ENCODE results near the gene ASB10. TPM values are rescaled to one million over a fixed set of nuclear protein-coding genes. Genes with fewer than 3 reads are reported as not detected.
A peak's percentile ranks its signal among the peaks of the same experiment; 100 is the strongest.

The ASB10 gene
- total and polyA plus RNA-seq, 2 of the 13 experiments (the other 11 are each of a cell fraction or from before 2014, with no cell fraction given) = not detected

DNA sequence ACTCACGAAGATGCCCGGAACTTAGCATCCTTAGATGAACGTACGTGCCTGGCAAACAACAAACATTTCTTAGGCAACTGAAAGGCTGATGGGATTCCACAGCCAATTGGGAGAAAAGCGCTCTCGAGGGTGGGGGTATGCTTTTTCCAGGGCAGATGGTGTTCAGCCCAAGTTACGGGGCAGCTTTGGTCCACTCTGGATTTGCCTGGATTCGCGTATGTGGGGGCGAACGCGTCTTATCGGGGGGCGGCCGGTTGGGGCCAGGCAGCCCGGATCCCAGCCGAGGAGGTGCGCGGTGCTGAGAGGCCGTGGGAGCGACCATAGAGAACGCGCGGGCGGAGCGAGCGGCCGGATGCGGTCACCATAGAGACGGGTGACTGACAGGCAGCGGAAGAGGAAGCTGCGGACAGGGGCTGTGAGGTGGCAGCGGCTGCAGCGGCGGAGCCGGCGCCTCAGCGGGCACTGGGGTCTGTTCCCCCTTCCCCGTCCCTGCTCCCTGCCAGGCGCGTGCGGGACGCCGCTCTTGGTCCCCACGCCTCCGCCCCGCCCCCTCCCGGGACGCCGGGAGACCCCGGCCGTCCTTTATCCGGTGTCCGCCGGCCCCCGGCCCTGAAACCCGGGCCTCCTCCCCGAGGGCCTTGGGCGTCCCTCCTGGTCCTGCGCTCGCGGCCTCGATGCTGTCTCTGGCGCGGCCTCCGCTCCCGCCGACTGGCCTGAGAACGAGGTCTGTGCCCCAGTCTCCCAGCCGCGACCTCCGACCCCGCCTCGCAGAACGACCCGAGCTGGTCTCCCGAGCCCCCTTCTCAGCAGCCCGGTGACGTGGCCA is 45.3 kb upstream of the ASB10 start, which contains the start of gene CHPF2 (continued):
- TF ChIP-seq, protein P1, sequence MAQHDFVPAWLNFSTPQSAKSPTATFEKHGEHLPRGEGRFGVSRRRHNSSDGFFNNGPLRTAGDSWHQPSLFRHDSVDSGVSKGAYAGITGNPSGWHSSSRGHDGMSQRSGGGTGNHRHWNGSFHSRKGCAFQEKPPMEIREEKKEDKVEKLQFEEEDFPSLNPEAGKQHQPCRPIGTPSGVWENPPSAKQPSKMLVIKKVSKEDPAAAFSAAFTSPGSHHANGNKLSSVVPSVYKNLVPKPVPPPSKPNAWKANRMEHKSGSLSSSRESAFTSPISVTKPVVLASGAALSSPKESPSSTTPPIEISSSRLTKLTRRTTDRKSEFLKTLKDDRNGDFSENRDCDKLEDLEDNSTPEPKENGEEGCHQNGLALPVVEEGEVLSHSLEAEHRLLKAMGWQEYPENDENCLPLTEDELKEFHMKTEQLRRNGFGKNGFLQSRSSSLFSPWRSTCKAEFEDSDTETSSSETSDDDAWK (CRISPR knock-in tag; IDR thresholded peaks at IDR 0.05) = no peak
- TF ChIP-seq, protein P2, sequence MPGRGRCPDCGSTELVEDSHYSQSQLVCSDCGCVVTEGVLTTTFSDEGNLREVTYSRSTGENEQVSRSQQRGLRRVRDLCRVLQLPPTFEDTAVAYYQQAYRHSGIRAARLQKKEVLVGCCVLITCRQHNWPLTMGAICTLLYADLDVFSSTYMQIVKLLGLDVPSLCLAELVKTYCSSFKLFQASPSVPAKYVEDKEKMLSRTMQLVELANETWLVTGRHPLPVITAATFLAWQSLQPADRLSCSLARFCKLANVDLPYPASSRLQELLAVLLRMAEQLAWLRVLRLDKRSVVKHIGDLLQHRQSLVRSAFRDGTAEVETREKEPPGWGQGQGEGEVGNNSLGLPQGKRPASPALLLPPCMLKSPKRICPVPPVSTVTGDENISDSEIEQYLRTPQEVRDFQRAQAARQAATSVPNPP (CRISPR knock-in tag; IDR thresholded peaks at IDR 0.05) = no peak
- TF ChIP-seq ZNF326 (CRISPR knock-in tag; IDR thresholded peaks at IDR 0.05; ENCODE audit: borderline replicate concordance) = no peak
- no peak for TF ChIP-seq ZNF75D (CRISPR knock-in tag; IDR thresholded peaks at IDR 0.05; ENCODE audit: borderline replicate concordance)
- TF ChIP-seq TAF1 (CRISPR knock-in tag; IDR thresholded peaks at IDR 0.05) = peak; percentile 82
- no peak for TF ChIP-seq GTF2F1 (IDR thresholded peaks at IDR 0.05; ENCODE audit: low read length)
- TF ChIP-seq, protein P3, sequence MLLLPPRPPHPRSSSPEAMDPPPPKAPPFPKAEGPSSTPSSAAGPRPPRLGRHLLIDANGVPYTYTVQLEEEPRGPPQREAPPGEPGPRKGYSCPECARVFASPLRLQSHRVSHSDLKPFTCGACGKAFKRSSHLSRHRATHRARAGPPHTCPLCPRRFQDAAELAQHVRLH (CRISPR knock-in tag; IDR thresholded peaks at IDR 0.05; ENCODE audit: borderline replicate concordance, low read depth) = peak; percentile 48; the same call in 1 of the 2 replicates
- TF ChIP-seq ZNF549 (CRISPR knock-in tag; IDR thresholded peaks at IDR 0.05) = no peak
- TF ChIP-seq ETV6 (CRISPR knock-in tag; conservative IDR thresholded peaks at IDR 0.05) = no peak
- TF ChIP-seq ZNF3 (CRISPR knock-in tag; IDR thresholded peaks at IDR 0.05) = no peak
- TF ChIP-seq, protein P4, sequence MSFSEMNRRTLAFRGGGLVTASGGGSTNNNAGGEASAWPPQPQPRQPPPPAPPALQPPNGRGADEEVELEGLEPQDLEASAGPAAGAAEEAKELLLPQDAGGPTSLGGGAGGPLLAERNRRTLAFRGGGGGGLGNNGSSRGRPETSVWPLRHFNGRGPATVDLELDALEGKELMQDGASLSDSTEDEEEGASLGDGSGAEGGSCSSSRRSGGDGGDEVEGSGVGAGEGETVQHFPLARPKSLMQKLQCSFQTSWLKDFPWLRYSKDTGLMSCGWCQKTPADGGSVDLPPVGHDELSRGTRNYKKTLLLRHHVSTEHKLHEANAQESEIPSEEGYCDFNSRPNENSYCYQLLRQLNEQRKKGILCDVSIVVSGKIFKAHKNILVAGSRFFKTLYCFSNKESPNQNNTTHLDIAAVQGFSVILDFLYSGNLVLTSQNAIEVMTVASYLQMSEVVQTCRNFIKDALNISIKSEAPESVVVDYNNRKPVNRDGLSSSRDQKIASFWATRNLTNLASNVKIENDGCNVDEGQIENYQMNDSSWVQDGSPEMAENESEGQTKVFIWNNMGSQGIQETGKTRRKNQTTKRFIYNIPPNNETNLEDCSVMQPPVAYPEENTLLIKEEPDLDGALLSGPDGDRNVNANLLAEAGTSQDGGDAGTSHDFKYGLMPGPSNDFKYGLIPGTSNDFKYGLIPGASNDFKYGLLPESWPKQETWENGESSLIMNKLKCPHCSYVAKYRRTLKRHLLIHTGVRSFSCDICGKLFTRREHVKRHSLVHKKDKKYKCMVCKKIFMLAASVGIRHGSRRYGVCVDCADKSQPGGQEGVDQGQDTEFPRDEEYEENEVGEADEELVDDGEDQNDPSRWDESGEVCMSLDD (CRISPR knock-in tag; IDR thresholded peaks at IDR 0.05; ENCODE audit: borderline replicate concordance) = no peak
- TF ChIP-seq, protein P5, sequence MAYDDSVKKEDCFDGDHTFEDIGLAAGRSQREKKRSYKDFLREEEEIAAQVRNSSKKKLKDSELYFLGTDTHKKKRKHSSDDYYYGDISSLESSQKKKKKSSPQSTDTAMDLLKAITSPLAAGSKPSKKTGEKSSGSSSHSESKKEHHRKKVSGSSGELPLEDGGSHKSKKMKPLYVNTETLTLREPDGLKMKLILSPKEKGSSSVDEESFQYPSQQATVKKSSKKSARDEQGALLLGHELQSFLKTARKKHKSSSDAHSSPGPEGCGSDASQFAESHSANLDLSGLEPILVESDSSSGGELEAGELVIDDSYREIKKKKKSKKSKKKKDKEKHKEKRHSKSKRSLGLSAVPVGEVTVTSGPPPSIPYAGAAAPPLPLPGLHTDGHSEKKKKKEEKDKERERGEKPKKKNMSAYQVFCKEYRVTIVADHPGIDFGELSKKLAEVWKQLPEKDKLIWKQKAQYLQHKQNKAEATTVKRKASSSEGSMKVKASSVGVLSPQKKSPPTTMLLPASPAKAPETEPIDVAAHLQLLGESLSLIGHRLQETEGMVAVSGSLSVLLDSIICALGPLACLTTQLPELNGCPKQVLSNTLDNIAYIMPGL (CRISPR knock-in tag; IDR thresholded peaks at IDR 0.05; ENCODE audit: borderline replicate concordance in 1 of 2, low read depth in 1 of 2) = peak in 1 of 2 experiments; percentile 72; a peak in 2 of 4 replicates
- TF ChIP-seq, protein P6, sequence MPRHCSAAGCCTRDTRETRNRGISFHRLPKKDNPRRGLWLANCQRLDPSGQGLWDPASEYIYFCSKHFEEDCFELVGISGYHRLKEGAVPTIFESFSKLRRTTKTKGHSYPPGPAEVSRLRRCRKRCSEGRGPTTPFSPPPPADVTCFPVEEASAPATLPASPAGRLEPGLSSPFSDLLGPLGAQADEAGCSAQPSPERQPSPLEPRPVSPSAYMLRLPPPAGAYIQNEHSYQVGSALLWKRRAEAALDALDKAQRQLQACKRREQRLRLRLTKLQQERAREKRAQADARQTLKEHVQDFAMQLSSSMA (CRISPR knock-in tag; IDR thresholded peaks at IDR 0.05) = no peak
- TF ChIP-seq, protein P7, sequence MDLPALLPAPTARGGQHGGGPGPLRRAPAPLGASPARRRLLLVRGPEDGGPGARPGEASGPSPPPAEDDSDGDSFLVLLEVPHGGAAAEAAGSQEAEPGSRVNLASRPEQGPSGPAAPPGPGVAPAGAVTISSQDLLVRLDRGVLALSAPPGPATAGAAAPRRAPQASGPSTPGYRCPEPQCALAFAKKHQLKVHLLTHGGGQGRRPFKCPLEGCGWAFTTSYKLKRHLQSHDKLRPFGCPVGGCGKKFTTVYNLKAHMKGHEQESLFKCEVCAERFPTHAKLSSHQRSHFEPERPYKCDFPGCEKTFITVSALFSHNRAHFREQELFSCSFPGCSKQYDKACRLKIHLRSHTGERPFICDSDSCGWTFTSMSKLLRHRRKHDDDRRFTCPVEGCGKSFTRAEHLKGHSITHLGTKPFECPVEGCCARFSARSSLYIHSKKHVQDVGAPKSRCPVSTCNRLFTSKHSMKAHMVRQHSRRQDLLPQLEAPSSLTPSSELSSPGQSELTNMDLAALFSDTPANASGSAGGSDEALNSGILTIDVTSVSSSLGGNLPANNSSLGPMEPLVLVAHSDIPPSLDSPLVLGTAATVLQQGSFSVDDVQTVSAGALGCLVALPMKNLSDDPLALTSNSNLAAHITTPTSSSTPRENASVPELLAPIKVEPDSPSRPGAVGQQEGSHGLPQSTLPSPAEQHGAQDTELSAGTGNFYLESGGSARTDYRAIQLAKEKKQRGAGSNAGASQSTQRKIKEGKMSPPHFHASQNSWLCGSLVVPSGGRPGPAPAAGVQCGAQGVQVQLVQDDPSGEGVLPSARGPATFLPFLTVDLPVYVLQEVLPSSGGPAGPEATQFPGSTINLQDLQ (CRISPR knock-in tag; IDR thresholded peaks at IDR 0.05) = no peak
- TF ChIP-seq MATR3 (CRISPR knock-in tag; IDR thresholded peaks at IDR 0.05) = no peak
